Lower leg skin (tissue), 3 donors: ENCODE data around the gene TCERG1L.

Experiments used
- POLR2A ChIP-seq, 2 donors: fragments of 450-650 bp; IDR thresholded peaks; one replicate each; pipeline ENCODE4 v1.6.1; 2016 to 2017; ENCODE audit warnings: antibody characterized with exemption in 2 of 2, mild to moderate bottlenecking in 1 of 2, moderate library complexity in 1 of 2
- TF ChIP-seq, protein P1 (sequence below), 3 donors: fragments of 450-650 bp; IDR thresholded peaks; one replicate each; pipeline ENCODE4 v1.5.1; 2016; ENCODE audit warnings: antibody characterized with exemption in 3 of 3, mild to moderate bottlenecking in 3 of 3, moderate library complexity in 2 of 3

- TF ChIP-seq, protein P1, sequence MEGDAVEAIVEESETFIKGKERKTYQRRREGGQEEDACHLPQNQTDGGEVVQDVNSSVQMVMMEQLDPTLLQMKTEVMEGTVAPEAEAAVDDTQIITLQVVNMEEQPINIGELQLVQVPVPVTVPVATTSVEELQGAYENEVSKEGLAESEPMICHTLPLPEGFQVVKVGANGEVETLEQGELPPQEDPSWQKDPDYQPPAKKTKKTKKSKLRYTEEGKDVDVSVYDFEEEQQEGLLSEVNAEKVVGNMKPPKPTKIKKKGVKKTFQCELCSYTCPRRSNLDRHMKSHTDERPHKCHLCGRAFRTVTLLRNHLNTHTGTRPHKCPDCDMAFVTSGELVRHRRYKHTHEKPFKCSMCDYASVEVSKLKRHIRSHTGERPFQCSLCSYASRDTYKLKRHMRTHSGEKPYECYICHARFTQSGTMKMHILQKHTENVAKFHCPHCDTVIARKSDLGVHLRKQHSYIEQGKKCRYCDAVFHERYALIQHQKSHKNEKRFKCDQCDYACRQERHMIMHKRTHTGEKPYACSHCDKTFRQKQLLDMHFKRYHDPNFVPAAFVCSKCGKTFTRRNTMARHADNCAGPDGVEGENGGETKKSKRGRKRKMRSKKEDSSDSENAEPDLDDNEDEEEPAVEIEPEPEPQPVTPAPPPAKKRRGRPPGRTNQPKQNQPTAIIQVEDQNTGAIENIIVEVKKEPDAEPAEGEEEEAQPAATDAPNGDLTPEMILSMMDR (IDR thresholded peaks at IDR 0.05) = no peak
- no peak for TF ChIP-seq POLR2A (IDR thresholded peaks at IDR 0.05)
These were observed 267.0 kb downstream of the TCERG1L start for GRCh38 chr10:131044379-131045111.
